Gastroesophageal sphincter (tissue), 4 donors: ENCODE results near the gene BPGM. TPM values are rescaled to one million over a fixed set of nuclear protein-coding genes. Genes with fewer than 3 reads are reported as not detected.

Experiments
- ATAC-seq: fragments of 150-250 bp; one replicate; pipeline ENCODE4 v1.9.1; 2016; ENCODE audit warnings: mild to moderate bottlenecking, moderate library complexity
- H3K27ac ChIP-seq, 4 donors: fragments of 200-600 bp; sonication (generic) in 3 of 4; 1 replicate in 3 of 4; 2 replicates in 1 of 4; pipeline ENCODE4 v1.5.1; 2016 to 2019
- H3K27me3 ChIP-seq: fragments of 200-600 bp; sonication (generic); one replicate; pipeline ENCODE4 v1.5.1; 2019
- H3K36me3 ChIP-seq, 2 donors: fragments of 200-600 bp; sonication (generic); one replicate each; pipeline ENCODE4 v1.5.1; 2019; ENCODE audit warnings: control low read depth in 1 of 2
- H3K4me1 ChIP-seq, 3 donors: fragments of 200-600 bp; sonication (generic); 1 replicate in 2 of 3; 2 replicates in 1 of 3; pipeline ENCODE4 v1.5.1; 2016 to 2019; ENCODE audit warnings: control low read depth in 2 of 3
- H3K4me3 ChIP-seq, 2 donors: fragments of 200-600 bp; sonication (generic); one replicate each; pipeline ENCODE4 v1.5.1; 2019; ENCODE audit warnings: mild to moderate bottlenecking in 1 of 2, moderate library complexity in 1 of 2
- H3K9me3 ChIP-seq, 3 donors: fragments of 200-600 bp; sonication (generic); one replicate each; pipeline ENCODE4 v1.5.1; 2017 to 2019; ENCODE audit warnings: control low read depth in 2 of 3
- EP300 ChIP-seq: sonication (generic); formaldehyde crosslinking; IDR thresholded peaks from one replicate; pipeline ENCODE4 v1.6.1; 2017; ENCODE audit warnings: antibody characterized with exemption, mild to moderate bottlenecking
- POLR2A ChIP-seq, 2 donors: fragments of 450-650 bp; IDR thresholded peaks; one replicate each; pipeline ENCODE4 v1.6.1; 2017; ENCODE audit warnings: antibody characterized with exemption in 2 of 2, mild to moderate bottlenecking in 2 of 2, moderate library complexity in 1 of 2
- POLR2AphosphoS5 ChIP-seq: sonication (generic); formaldehyde crosslinking; IDR thresholded peaks from one replicate; pipeline ENCODE4 v1.6.1; 2017; ENCODE audit warnings: antibody characterized with exemption
- WGBS, 2 donors: methylation state at CpG; one replicate each; pipeline ENCODE4 v1.1.5; 2018; ENCODE audit warnings: low coverage in 1 of 2; 5-methylcytosine and 5-hydroxymethylcytosine counted together
- total RNA-seq, 4 donors: library from RNA; depleted of rRNA; stranded (reverse); fragments of >200 nt; gene quantifications; one replicate each; pipeline ENCODE4 v1.1.0, GENCODE V29; 2016
- TF ChIP-seq, protein P1 (sequence below), 4 experiments: fragments of 200-600 bp in 2 of 4; fragments of 450-650 bp in 2 of 4; sonication (generic) in 1 of 4; IDR thresholded peaks; one replicate each; pipeline ENCODE4 v1.5.1; 2017 to 2019; ENCODE audit warnings: antibody characterized with exemption in 4 of 4, mild to moderate bottlenecking in 2 of 4, moderate library complexity in 2 of 4

The BPGM gene
- total RNA-seq, 4 donors from 2014 or later, result 16.0 to 35.6 (median 29.6) TPM

DNA sequence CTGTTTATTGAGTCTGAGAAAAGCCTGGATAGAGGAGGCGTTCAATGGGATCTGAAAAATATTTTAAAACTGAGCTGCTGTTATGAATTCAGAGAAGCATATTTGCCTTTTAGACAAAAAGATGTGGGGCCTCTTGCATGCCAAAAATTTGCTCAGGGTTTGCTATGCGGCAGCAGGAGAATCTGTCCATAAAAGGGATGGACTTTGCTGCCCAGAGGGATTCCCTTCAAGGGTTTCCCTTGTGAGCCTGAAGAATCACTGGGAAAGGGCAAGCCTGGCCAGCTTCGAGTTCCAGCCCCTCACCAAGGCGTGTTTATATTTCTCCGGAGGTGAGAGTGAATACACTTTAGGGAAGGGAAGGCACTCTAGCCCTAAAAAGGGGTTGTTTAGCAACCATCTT, 77.2 kb downstream of the BPGM start:
- Histone ChIP-seq H3K4me3 (no peak overlapping the region), H3K27me3 (no peaks in the 10 kb centered on the region), H3K9me3 (no peaks in the 10 kb centered on the region), H3K36me3 (no peaks in the 10 kb centered on the region), H3K27ac (peak overlapping the region; percentile 82 to 87 (median 85)), H3K4me1 (peaks cover 25 to 86% (median 28%) of the 10 kb centered on the region in 3 donors)
- ATAC-seq, result no peak
- TF ChIP-seq POLR2AphosphoS5 (peak; percentile 50), EP300 (no peak)
- WGBS, 2 donors, result 15 to 20% methylated on average over 2 to 5 of the region's 5 CpGs

DNA sequence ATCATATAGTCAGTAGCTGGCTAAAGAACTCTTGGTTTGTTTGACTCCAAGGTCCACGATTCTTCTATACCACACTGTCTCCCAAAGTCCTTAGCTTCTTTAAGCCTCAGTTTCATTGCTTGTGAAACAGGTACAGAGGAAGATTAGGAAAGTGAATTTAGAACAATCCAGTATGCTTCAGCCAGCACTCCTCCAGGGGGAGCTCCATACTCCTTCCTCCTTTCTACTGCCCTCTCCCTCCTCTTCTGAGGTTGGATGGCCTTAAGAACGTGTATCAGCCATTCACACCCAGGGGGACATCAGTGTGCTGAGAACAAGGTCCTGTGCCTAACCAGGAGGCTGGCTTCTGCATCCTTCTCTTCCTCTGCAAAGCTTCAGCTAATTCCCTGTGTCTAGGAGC, 78.0 kb downstream of the BPGM start:
- 44 to 52% methylated on average over 2 of the region's 2 CpGs for WGBS, 2 donors
- H3K27ac ChIP-seq, result peak overlapping the region; percentile 82 to 87 (median 85)

DNA sequence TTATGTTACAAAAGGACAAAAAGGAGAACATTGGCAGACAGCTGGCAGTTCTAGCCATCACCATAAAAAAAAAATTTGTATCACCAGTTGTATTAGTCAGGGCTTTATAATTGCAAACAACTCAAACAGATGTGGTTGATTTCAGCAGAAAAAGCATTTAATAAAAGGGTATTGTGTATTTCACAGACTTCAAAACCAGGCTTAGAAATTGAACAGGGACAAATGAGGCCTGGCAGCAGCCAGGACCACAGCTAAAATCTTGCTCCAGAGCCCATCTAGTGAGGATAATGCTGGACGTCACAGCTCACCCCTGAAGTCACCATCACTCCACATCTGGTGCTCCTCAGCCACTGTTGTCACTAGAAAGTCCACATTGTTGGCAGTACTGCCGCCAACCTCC, 79.9 kb downstream of the BPGM start:
- Histone ChIP-seq H3K27me3 (no peaks in the 10 kb centered on the region), H3K4me3 (no peak overlapping the region), H3K36me3 (no peaks in the 10 kb centered on the region), H3K9me3 (no peaks in the 10 kb centered on the region), H3K4me1 (peaks cover 23 to 86% (median 48%) of the 10 kb centered on the region in 3 donors), H3K27ac (peak overlapping the region in 3 of 4 donors; percentile 57 to 89 (median 87))
- WGBS, 2 donors, result 17 to 50% methylated on average over 1 to 2 of the region's 2 CpGs
- TF ChIP-seq, protein P1, sequence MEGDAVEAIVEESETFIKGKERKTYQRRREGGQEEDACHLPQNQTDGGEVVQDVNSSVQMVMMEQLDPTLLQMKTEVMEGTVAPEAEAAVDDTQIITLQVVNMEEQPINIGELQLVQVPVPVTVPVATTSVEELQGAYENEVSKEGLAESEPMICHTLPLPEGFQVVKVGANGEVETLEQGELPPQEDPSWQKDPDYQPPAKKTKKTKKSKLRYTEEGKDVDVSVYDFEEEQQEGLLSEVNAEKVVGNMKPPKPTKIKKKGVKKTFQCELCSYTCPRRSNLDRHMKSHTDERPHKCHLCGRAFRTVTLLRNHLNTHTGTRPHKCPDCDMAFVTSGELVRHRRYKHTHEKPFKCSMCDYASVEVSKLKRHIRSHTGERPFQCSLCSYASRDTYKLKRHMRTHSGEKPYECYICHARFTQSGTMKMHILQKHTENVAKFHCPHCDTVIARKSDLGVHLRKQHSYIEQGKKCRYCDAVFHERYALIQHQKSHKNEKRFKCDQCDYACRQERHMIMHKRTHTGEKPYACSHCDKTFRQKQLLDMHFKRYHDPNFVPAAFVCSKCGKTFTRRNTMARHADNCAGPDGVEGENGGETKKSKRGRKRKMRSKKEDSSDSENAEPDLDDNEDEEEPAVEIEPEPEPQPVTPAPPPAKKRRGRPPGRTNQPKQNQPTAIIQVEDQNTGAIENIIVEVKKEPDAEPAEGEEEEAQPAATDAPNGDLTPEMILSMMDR (IDR thresholded peaks at IDR 0.05), result no peak
- no peak for TF ChIP-seq POLR2A (IDR thresholded peaks at IDR 0.05)
- TF ChIP-seq EP300, result no peak
- TF ChIP-seq POLR2AphosphoS5, result no peak
- ATAC-seq, result no peak

More for the DNA sequence above, 78.0 kb downstream of the BPGM start:
- Histone ChIP-seq H3K9me3 (no peaks in the 10 kb centered on the region), H3K4me1 (peaks cover 25 to 86% (median 31%) of the 10 kb centered on the region in 3 donors), H3K4me3 (no peak overlapping the region), H3K27me3 (no peaks in the 10 kb centered on the region), H3K36me3 (no peaks in the 10 kb centered on the region)
- TF ChIP-seq, protein P1 (IDR thresholded peaks at IDR 0.05), result peak in 3 of 4 experiments; percentile 17 to 43 (median 33)
- no peak for TF ChIP-seq POLR2A (IDR thresholded peaks at IDR 0.05)
- ATAC-seq, result no peak

DNA sequence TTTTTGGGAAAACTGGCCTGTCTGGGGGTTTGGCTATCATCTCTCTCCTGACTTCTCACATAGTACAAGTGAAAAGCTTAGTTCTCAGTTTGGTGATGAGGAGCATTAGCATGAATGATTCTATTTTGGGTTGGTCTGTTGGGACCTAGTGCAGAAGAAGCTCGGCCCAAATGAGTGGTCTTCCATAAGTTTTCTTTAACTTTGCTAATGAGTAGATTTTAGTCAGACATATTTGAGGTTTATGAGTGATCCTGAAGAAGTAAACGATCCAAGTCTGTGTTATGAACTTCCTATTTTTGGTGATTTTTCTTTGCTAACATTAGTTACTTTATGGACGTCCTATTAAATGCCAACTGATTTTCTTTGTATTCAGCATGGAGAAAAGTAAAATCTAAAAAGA, 81.1 kb downstream of the BPGM start:
- 70 to 79% methylated on average over 3 of the region's 3 CpGs for WGBS, 2 donors
- TF ChIP-seq EP300 (no peak), POLR2A (IDR thresholded peaks at IDR 0.05) (no peak), POLR2AphosphoS5 (no peak)
- TF ChIP-seq, protein P1 (IDR thresholded peaks at IDR 0.05), result no peak
- no peaks in the 10 kb centered on the region for H3K27me3 ChIP-seq

More for the DNA sequence above, 81.1 kb downstream of the BPGM start:
- Histone ChIP-seq H3K36me3 (no peaks in the 10 kb centered on the region), H3K4me3 (no peak overlapping the region), H3K4me1 (peaks cover 23 to 80% (median 46%) of the 10 kb centered on the region in 3 donors), H3K9me3 (no peaks in the 10 kb centered on the region), H3K27ac (peak overlapping the region in 3 of 4 donors; percentile 87 to 89 (median 88))
- ATAC-seq, result no peak

Other genes with a start within 250 kb of the BPGM start
- gene AKR1B1, start 187.8 kb upstream of the BPGM start, total RNA-seq, result 10 to 100 TPM; 34.1 to 55.2 (median 41.1) TPM
- 10 to 100 TPM in 1 of 4 donors, 1 to 10 TPM in 2, under 1 TPM in 1; 0.81 to 40.9 (median 3.7) TPM for gene AKR1B10, start 119.3 kb upstream of the BPGM start, total RNA-seq
- gene AKR1B15, start 97.7 kb upstream of the BPGM start, total RNA-seq, result under 1 TPM in 1 of 4 donors, not detected in 3; 0.35 TPM
- 1,000 to 10,000 TPM; 1,513 to 2,575 (median 1,808) TPM for gene CALD1, start 132.8 kb downstream of the BPGM start, total RNA-seq